Testis (tissue), 3 donors: ENCODE measurements around the gene DOLK. TPM values are rescaled to one million over a fixed set of nuclear protein-coding genes. Genes with fewer than 3 reads are reported as not detected.
"Not testable (repeated sequence)": the region's sequence is repeated elsewhere in the genome, so short reads cannot be mapped to it uniquely, and the experiment has no call there.

Experiments used
- DNase-seq: peaks from one replicate; pipeline ENCODE4 v3.0.0-alpha.2; 2019
- H3K27ac ChIP-seq, 2 donors: fragments of 200-600 bp; sonication (generic); one replicate each; pipeline ENCODE4 v1.5.1; 2019
- H3K27me3 ChIP-seq: fragments of 200-600 bp; sonication (generic); one replicate; pipeline ENCODE4 v1.5.1; 2019
- H3K36me3 ChIP-seq: fragments of 200-600 bp; sonication (generic); one replicate; pipeline ENCODE4 v1.5.1; 2017; ENCODE audit warnings: low read depth; ENCODE audit errors: missing control alignments
- H3K4me1 ChIP-seq: fragments of 200-600 bp; sonication (generic); one replicate; pipeline ENCODE4 v1.5.1; 2019
- H3K4me3 ChIP-seq, 2 donors: fragments of 200-600 bp; sonication (generic); one replicate each; pipeline ENCODE4 v1.5.1; 2017 to 2019
- H3K9me3 ChIP-seq: fragments of 200-600 bp; sonication (generic); one replicate; pipeline ENCODE4 v1.5.1; 2017
- CTCF ChIP-seq, 3 experiments: fragments of 450-650 bp in 2 of 3; fragments of 200-600 bp in 1 of 3; sonication (generic) in 1 of 3; IDR thresholded peaks; one replicate each; pipeline ENCODE4 v1.5.1; 2016 to 2019; ENCODE audit warnings: antibody characterized with exemption in 3 of 3, mild to moderate bottlenecking in 2 of 3, moderate library complexity in 1 of 3
- POLR2A ChIP-seq: fragments of 450-650 bp; IDR thresholded peaks from one replicate; pipeline ENCODE4 v1.6.1; 2017; ENCODE audit warnings: antibody characterized with exemption, mild to moderate bottlenecking, moderate library complexity
- WGBS, 2 donors: methylation state at CpG; one replicate each; pipeline ENCODE4 v1.1.5; 2018; 5-methylcytosine and 5-hydroxymethylcytosine counted together
- intact Hi-C: fragments of 100-400 bp; cut with DNase I; formaldehyde crosslinking; loops from one replicate; pipeline ENCODE4 v1.15.1; 2023; ENCODE audit warnings: low total_unique reads
- polyA plus RNA-seq: library from polyadenylated mRNA; stranded (reverse); fragments of 350-450 nt; fragmentation: Illumina TruSeq; extraction: RNeasy Lipid Tissue Mini Kit (QIAGEN cat#74804); gene quantifications from one replicate; pipeline ENCODE4 v1.2.3, GENCODE V29; 2014; ENCODE audit warnings: low read depth, low replicate concordance; ENCODE audit not compliant: insufficient read depth
- total RNA-seq, 2 donors: library from RNA; depleted of rRNA; stranded (reverse); fragments of >200 nt; gene quantifications; one replicate each; pipeline ENCODE4 v1.2.3, GENCODE V29; 2016

DOLK gene
- total and polyA plus RNA-seq, 3 donors from 2014 or later = 26.4 to 36.9 (median 29.4) TPM

GRCh38 chr9:128986671-128987070 lies 39.3 kb upstream of the DOLK start:
- Histone ChIP-seq H3K36me3 (no peaks in the 10 kb centered on the region), H3K4me3 (no peak overlapping the region), H3K4me1 (peaks cover 2% of the 10 kb centered on the region), H3K9me3 (no peaks in the 10 kb centered on the region), H3K27me3 (no peaks in the 10 kb centered on the region), H3K27ac (no peak overlapping the region)
- intact Hi-C loops = no loop called here
- 91 to 98% methylated on average over 5 of the region's 5 CpGs for WGBS, 2 donors
- TF ChIP-seq POLR2A (no peak), CTCF (IDR thresholded peaks at IDR 0.05) (no peak)
- DNase-seq = no peak

GRCh38 chr9:128983536-128983935 lies 36.1 kb upstream of the DOLK start:
- no peaks in the 10 kb centered on the region for H3K27me3 ChIP-seq
- TF ChIP-seq POLR2A = no peak
- no peak for TF ChIP-seq CTCF (IDR thresholded peaks at IDR 0.05)
- no peaks in the 10 kb centered on the region for H3K36me3 ChIP-seq
- no peak overlapping the region for H3K4me3 ChIP-seq
- no peaks in the 10 kb centered on the region for H3K9me3 ChIP-seq
- intact Hi-C loops = no loop called here
- H3K4me1 ChIP-seq = no peaks in the 10 kb centered on the region
- no peak for DNase-seq
- H3K27ac ChIP-seq = no peak overlapping the region
- 96 to 98% methylated on average over 8 of the region's 8 CpGs for WGBS, 2 donors

DNA sequence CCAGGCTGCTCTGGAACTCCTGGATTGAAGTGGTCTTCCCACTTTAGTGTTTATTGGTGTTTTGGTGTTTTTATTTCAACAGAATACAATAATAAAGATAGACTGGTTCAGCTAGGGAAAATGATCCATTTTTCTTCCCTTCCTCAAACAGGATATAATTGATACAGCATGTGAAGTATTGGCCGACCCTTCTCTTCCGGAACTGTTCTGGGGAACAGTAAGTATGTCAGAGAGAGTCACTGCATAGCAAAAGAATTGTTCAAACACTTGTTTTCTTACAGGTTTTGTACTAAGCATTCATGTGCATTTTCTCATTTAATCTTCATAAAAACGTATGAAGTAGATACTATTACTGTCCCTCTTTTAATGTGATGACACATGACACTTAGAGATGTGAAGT lies 31.7 kb upstream of the DOLK start:
- no peak overlapping the region for H3K4me3 ChIP-seq
- WGBS, 2 donors = 86 to 92% methylated on average over 3 of the region's 3 CpGs
- no peaks in the 10 kb centered on the region for H3K27me3 ChIP-seq
- no peak for DNase-seq
- no peaks in the 10 kb centered on the region for H3K9me3 ChIP-seq
- H3K4me1 ChIP-seq = no peaks in the 10 kb centered on the region
- TF ChIP-seq POLR2A = no peak
- TF ChIP-seq CTCF (IDR thresholded peaks at IDR 0.05) = no peak
- intact Hi-C loops = no loop called here
- no peaks in the 10 kb centered on the region for H3K36me3 ChIP-seq
- H3K27ac ChIP-seq = no peak overlapping the region

DNA sequence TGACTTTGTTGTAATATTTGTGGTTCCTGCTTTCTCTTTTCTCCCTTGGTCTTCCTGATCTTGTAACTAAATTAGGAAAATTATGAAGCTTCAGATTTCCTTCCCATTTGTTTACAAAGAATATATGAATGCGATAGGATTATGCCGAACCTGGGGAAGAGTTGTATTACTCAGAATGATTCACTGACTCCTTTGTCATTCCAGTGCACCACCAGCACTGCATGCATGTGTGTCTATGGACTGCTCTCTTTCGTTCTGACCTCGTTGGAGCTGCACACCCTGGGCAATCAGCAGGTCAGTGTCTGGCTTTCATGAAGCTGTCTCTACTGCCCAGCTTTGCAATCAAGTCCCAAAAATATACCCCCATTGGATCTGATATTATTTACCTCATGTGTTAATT lies 25.6 kb upstream of the DOLK start:
- TF ChIP-seq POLR2A (no peak), CTCF (IDR thresholded peaks at IDR 0.05) (no peak)
- Histone ChIP-seq H3K27me3 (no peaks in the 10 kb centered on the region), H3K27ac (no peak overlapping the region), H3K4me1 (no peaks in the 10 kb centered on the region), H3K9me3 (no peaks in the 10 kb centered on the region), H3K36me3 (no peaks in the 10 kb centered on the region), H3K4me3 (no peak overlapping the region)
- 90 to 92% methylated on average over 4 of the region's 4 CpGs for WGBS, 2 donors
- no peak for DNase-seq
- intact Hi-C loops = no loop called here

DNA sequence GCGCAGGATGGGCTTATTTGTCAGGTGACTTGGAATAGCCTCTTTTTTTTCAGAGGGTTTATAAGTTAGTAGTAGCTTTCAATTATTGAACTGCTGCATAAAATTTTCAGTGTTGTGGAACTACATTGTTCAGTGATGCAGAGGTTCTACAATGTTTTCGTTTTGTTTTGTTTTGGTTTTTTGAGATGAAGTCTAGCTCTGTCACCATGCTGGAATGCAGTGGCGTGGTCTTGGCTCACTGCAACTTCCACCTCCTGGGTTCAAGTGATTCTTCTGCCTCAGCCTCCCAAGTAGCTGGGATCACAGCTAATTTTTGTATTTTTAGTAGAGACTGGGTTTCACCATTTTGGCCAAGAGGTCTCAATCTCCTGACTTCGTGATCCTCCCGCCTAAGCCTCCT lies 22.1 kb upstream of the DOLK start:
- DNase-seq = no peak
- WGBS, 2 donors = 94 to 97% methylated on average over 5 of the region's 5 CpGs
- H3K36me3 ChIP-seq = no peaks in the 10 kb centered on the region

GRCh38 chr9:128961403-128961802 lies 14.0 kb upstream of the DOLK start:
- DNase-seq, H3K4me1 ChIP-seq, H3K4me3 ChIP-seq, H3K27me3 ChIP-seq, H3K27ac ChIP-seq, H3K36me3 ChIP-seq, H3K9me3 ChIP-seq, intact Hi-C loops: not testable (repeated sequence)
- 91 to 98% methylated on average over 9 of the region's 9 CpGs for WGBS, 2 donors

More for the DNA sequence above, 22.1 kb upstream of the DOLK start:
- H3K27ac ChIP-seq = no peak overlapping the region
- no peaks in the 10 kb centered on the region for H3K9me3 ChIP-seq
- no peaks in the 10 kb centered on the region for H3K27me3 ChIP-seq
- no peak overlapping the region for H3K4me3 ChIP-seq
- no peaks in the 10 kb centered on the region for H3K4me1 ChIP-seq
- TF ChIP-seq CTCF (IDR thresholded peaks at IDR 0.05) (no peak), POLR2A (no peak)
- intact Hi-C loops = no loop called here
